Inferior parietal cortex (tissue), 1 donor: ENCODE measurements around the gene PPY.
"Not testable (repeated sequence)": the region's sequence is repeated elsewhere in the genome, so short reads cannot be mapped to it uniquely, and the experiment has no call there.

Experiments used
- DNase-seq: peaks from one replicate; pipeline ENCODE4 v3.0.0-alpha.2; 2016; ENCODE audit errors: extremely low spot score

The PPY gene

GRCh38 chr17:43942051-43942685 is at the start of gene PPY:
PPY (minus strand) TSS chr17:43942476; CDS start chr17:43941654, 822 bp downstream.
- no peak for DNase-seq

GRCh38 chr17:43988301-43988700 is 46.0 kb upstream of the PPY start:
- no peak for DNase-seq

- no peak for DNase-seq
Observed at GRCh38 chr17:43987131-43988021, 45.1 kb upstream of the PPY start.

GRCh38 chr17:43986225-43986981 is 44.1 kb upstream of the PPY start:
- peak; percentile 30 for DNase-seq

- no peak for DNase-seq
Observed at GRCh38 chr17:43984521-43984920, 42.2 kb upstream of the PPY start.

GRCh38 chr17:43983515-43984411 is 41.5 kb upstream of the PPY start:
- no peak for DNase-seq

- no peak for DNase-seq
Observed at GRCh38 chr17:43983196-43983514, 40.9 kb upstream of the PPY start.

GRCh38 chr17:43982171-43982570 is 39.9 kb upstream of the PPY start:
- no peak for DNase-seq

GRCh38 chr17:43979671-43980070 is 37.4 kb upstream of the PPY start:
- DNase-seq, result no peak

- no peak for DNase-seq
Observed at GRCh38 chr17:43979011-43979410, 36.7 kb upstream of the PPY start.

GRCh38 chr17:43978078-43978477 is 35.8 kb upstream of the PPY start:
- no peak for DNase-seq

- no peak for DNase-seq
Observed at GRCh38 chr17:43976963-43977837, 34.9 kb upstream of the PPY start.

- DNase-seq, result no peak
Observed at GRCh38 chr17:43975898-43976297, 33.6 kb upstream of the PPY start.

- no peak for DNase-seq
Observed at GRCh38 chr17:43974382-43975266, 32.3 kb upstream of the PPY start.

GRCh38 chr17:43972444-43973212 is 30.4 kb upstream of the PPY start:
- DNase-seq, result not testable (repeated sequence)

GRCh38 chr17:43971436-43971835 is 29.2 kb upstream of the PPY start:
- not testable (repeated sequence) for DNase-seq

GRCh38 chr17:43970366-43970765 is 28.1 kb upstream of the PPY start:
- DNase-seq, result no peak

GRCh38 chr17:43967251-43967875 is 25.1 kb upstream of the PPY start:
- DNase-seq, result no peak
